H9 (cell line): Measurements from ENCODE around the gene TMCC3. TPM values are rescaled to one million over a fixed set of nuclear protein-coding genes. Genes with fewer than 3 reads are reported as not detected.

Source experiments
- DNase-seq: peaks from one replicate; pipeline ENCODE4 v3.0.0-alpha.2; 2017
- H2AFZ ChIP-seq: one replicate; pipeline ENCODE4 v1.6.1; 2013; ENCODE audit warnings: mild to moderate bottlenecking, low read length, control low read depth, moderate library complexity
- H2AK5ac ChIP-seq: 2 replicates; pipeline ENCODE4 v1.6.1; 2013; ENCODE audit warnings: low read length, control low read depth, mixed read lengths; ENCODE audit not compliant: insufficient read length
- H2BK120ac ChIP-seq: one replicate; pipeline ENCODE4 v1.6.1; 2013; ENCODE audit warnings: low read depth, mild to moderate bottlenecking, low read length, control low read depth, inconsistent platforms; ENCODE audit not compliant: poor library complexity, severe bottlenecking
- H2BK12ac ChIP-seq: 2 replicates; pipeline ENCODE4 v1.6.1; 2013; ENCODE audit warnings: low read length, control low read depth, mixed read lengths, low read depth; ENCODE audit not compliant: insufficient read length
- H2BK15ac ChIP-seq: 2 replicates; pipeline ENCODE4 v1.6.1; 2013; ENCODE audit warnings: low read depth, low read length, control low read depth
- H2BK20ac ChIP-seq: one replicate; pipeline ENCODE4 v1.6.1; 2013; ENCODE audit warnings: low read depth, mild to moderate bottlenecking, low read length, control low read depth, inconsistent platforms; ENCODE audit not compliant: poor library complexity, severe bottlenecking
- H2BK5ac ChIP-seq: 2 replicates; pipeline ENCODE4 v1.6.1; 2013; ENCODE audit warnings: low read length, control low read depth, mixed read lengths; ENCODE audit not compliant: insufficient read length
- H3K14ac ChIP-seq: 2 replicates; pipeline ENCODE4 v1.6.1; 2013; ENCODE audit warnings: low read length, control low read depth; ENCODE audit not compliant: insufficient read depth
- H3K18ac ChIP-seq: 2 replicates; pipeline ENCODE4 v1.6.1; 2013; ENCODE audit warnings: low read depth, mild to moderate bottlenecking, mixed read lengths, low read length, control low read depth; ENCODE audit not compliant: insufficient read length
- H3K23ac ChIP-seq: 2 replicates; pipeline ENCODE4 v1.6.1; 2013; ENCODE audit warnings: low read length, control low read depth, mixed read lengths, low read depth; ENCODE audit not compliant: insufficient read length
- H3K23me2 ChIP-seq: 2 replicates; pipeline ENCODE4 v1.6.1; 2013; ENCODE audit warnings: low read depth, mild to moderate bottlenecking, mixed read lengths, low read length, control low read depth; ENCODE audit not compliant: insufficient read length, poor library complexity, severe bottlenecking
- H3K27ac ChIP-seq: 2 replicates; pipeline ENCODE4 v1.5.1; 2013; ENCODE audit warnings: low read length, control low read depth, mixed read lengths, low read depth; ENCODE audit not compliant: insufficient read length
- H3K27me3 ChIP-seq: 2 replicates; pipeline ENCODE4 v1.6.1; 2013; ENCODE audit warnings: low read length, control low read depth, inconsistent platforms; ENCODE audit not compliant: insufficient read depth
- H3K4ac ChIP-seq: 2 replicates; pipeline ENCODE4 v1.6.1; 2013; ENCODE audit warnings: low read depth, mild to moderate bottlenecking, control low read depth, inconsistent platforms, low read length, moderate library complexity
- H3K4me1 ChIP-seq: 2 replicates; pipeline ENCODE4 v1.6.1; 2013; ENCODE audit warnings: low read length, control low read depth, inconsistent platforms; ENCODE audit not compliant: insufficient read depth
- H3K4me2 ChIP-seq: 2 replicates; pipeline ENCODE4 v1.6.1; 2013; ENCODE audit warnings: low read length, control low read depth, mixed read lengths; ENCODE audit not compliant: insufficient read length, insufficient read depth
- H3K56ac ChIP-seq: 2 replicates; pipeline ENCODE4 v1.6.1; 2013; ENCODE audit warnings: low read depth, mild to moderate bottlenecking, mixed read lengths, low read length, control low read depth; ENCODE audit not compliant: insufficient read length
- H3K79me1 ChIP-seq: 2 replicates; pipeline ENCODE4 v1.6.1; 2013; ENCODE audit warnings: low read depth, mild to moderate bottlenecking, moderate library complexity, low read length, control low read depth, inconsistent platforms; ENCODE audit not compliant: insufficient read depth, poor library complexity, severe bottlenecking
- H3K79me2 ChIP-seq: 2 replicates; pipeline ENCODE4 v1.6.1; 2013; ENCODE audit warnings: low read length, control low read depth, inconsistent platforms; ENCODE audit not compliant: insufficient read depth
- H3K9ac ChIP-seq: 2 replicates; pipeline ENCODE4 v1.6.1; 2013; ENCODE audit warnings: low read length, control low read depth, mixed read lengths; ENCODE audit not compliant: insufficient read length; ENCODE audit errors: extremely low read depth
- H3K9me3 ChIP-seq: one replicate; pipeline ENCODE4 v1.6.1; 2013; ENCODE audit warnings: low read depth, low read length, inconsistent platforms; ENCODE audit not compliant: control insufficient read depth
- H3T11ph ChIP-seq: one replicate; pipeline ENCODE4 v1.6.1; 2013; ENCODE audit warnings: mild to moderate bottlenecking, low read length, control low read depth, inconsistent platforms
- H4K20me1 ChIP-seq: one replicate; pipeline ENCODE4 v1.6.1; 2013; ENCODE audit not compliant: control insufficient read depth, insufficient read length, insufficient read depth
- H4K5ac ChIP-seq: 2 replicates; pipeline ENCODE4 v1.6.1; 2013; ENCODE audit warnings: low read depth, mild to moderate bottlenecking, mixed read lengths, low read length, control low read depth; ENCODE audit not compliant: insufficient read length
- H4K8ac ChIP-seq: replicated peaks from 2 replicates; pipeline ENCODE4 v1.6.1; 2013; ENCODE audit warnings: low read length, control low read depth, mixed read lengths, low read depth; ENCODE audit not compliant: insufficient read length
- H4K91ac ChIP-seq: 2 replicates; pipeline ENCODE4 v1.6.1; 2013; ENCODE audit warnings: low read depth, mild to moderate bottlenecking, moderate library complexity, mixed read lengths, low read length, control low read depth; ENCODE audit not compliant: insufficient read length
- H3K27ac Mint-ChIP-seq, 3 experiments: 2 replicates in 2 of 3; 3 replicates in 1 of 3; pipeline ENCODE4 v1.8.0; 2020 to 2021; ENCODE audit warnings: mixed read lengths in 3 of 3, mild to moderate bottlenecking in 1 of 3, moderate library complexity in 1 of 3
- H3K27me3 Mint-ChIP-seq: 2 replicates; pipeline ENCODE4 v1.8.0; 2021; ENCODE audit warnings: low read depth, mild to moderate bottlenecking, moderate library complexity, mixed read lengths
- H3K36me3 Mint-ChIP-seq, 3 experiments: 2 replicates in 2 of 3; 3 replicates in 1 of 3; pipeline ENCODE4 v1.8.0; 2020 to 2021; ENCODE audit warnings: low read depth in 3 of 3, mixed read lengths in 3 of 3; ENCODE audit not compliant: insufficient read depth in 1 of 3
- H3K4me1 Mint-ChIP-seq, 2 experiments: 2 replicates each; pipeline ENCODE4 v1.8.0; 2020; ENCODE audit warnings: mixed read lengths in 2 of 2
- H3K4me3 Mint-ChIP-seq, 2 experiments: 2 replicates in 1 of 2; 3 replicates in 1 of 2; pipeline ENCODE4 v1.8.0; 2020 to 2021; ENCODE audit warnings: mild to moderate bottlenecking in 2 of 2, mixed read lengths in 2 of 2, moderate library complexity in 1 of 2
- H3K9me3 Mint-ChIP-seq, 2 experiments: 2 replicates in 1 of 2; 3 replicates in 1 of 2; pipeline ENCODE4 v1.8.0; 2020; ENCODE audit warnings: mild to moderate bottlenecking in 2 of 2, mixed read lengths in 2 of 2, moderate library complexity in 1 of 2
- CTCF ChIP-seq: fragments of 200-600 bp; sonication (generic); conservative IDR thresholded peaks from 3 replicates; pipeline ENCODE4 v1.8.0; 2021; ENCODE audit warnings: antibody characterized with exemption, mild to moderate bottlenecking
- WGBS: extraction: QIAGEN DNeasy Blood & Tissue Kit; methylation state at CpG from one replicate; pipeline ENCODE4 v1.1.7; 2013; ENCODE audit warnings: missing lambda C conversion rate, low lambda C conversion rate, mixed read lengths; ENCODE audit not compliant: insufficient read length; ENCODE audit errors: extremely low coverage; 5-methylcytosine and 5-hydroxymethylcytosine counted together
- total RNA-seq: library from RNA; stranded (reverse); gene quantifications from 2 replicates; pipeline ENCODE4 v1.2.1, GENCODE V29; 2021

The TMCC3 gene
- total RNA-seq, 1 experiment from 2014 or later = 0.87 TPM

GRCh38 chr12:94628819-94629472 is 21.4 kb downstream of the TMCC3 start:
- Histone ChIP-seq H4K8ac (no peak overlapping the region), H2BK120ac (no peak overlapping the region), H3K23me2 (no peaks in the 10 kb centered on the region), H2AK5ac (no peak overlapping the region), H3K56ac (no peak overlapping the region), H3T11ph (no peak overlapping the region), H4K20me1 (no peaks in the 10 kb centered on the region), H2AFZ (no peak overlapping the region), H3K14ac (no peak overlapping the region; the same call in 1 of the 2 replicates), H2BK12ac (no peak overlapping the region), H3K4me1 (no peaks in the 10 kb centered on the region), H3K9ac (no peak overlapping the region), H2BK20ac (no peak overlapping the region), H3K4ac (no peak overlapping the region), H4K5ac (no peak overlapping the region), H3K79me1 (no peaks in the 10 kb centered on the region), H3K18ac (no peak overlapping the region), H3K79me2 (no peaks in the 10 kb centered on the region), H3K4me2 (no peak overlapping the region), H4K91ac (no peak overlapping the region), H3K27ac (no peak overlapping the region), H3K27me3 (no peaks in the 10 kb centered on the region), H3K9me3 (no peaks in the 10 kb centered on the region), H2BK15ac (no peak overlapping the region), H2BK5ac (no peak overlapping the region), H3K23ac (no peak overlapping the region)
- no peak for DNase-seq
- Mint-ChIP-seq H3K27ac (no peak overlapping the region), H3K36me3 (peaks cover 0 to 6% (median 0%) of the 10 kb centered on the region in 3 experiments; a peak in 4 of 7 replicates), H3K9me3 (peaks cover 6% of the 10 kb centered on the region in 2 experiments; a peak in 3 of 5 replicates), H3K4me1 (no peaks in the 10 kb centered on the region), H3K27me3 (no peaks in the 10 kb centered on the region), H3K4me3 (no peak overlapping the region)
- WGBS = no CpG with 5 or more reads among the region's 6 CpGs
- no peak for TF ChIP-seq CTCF
